OCI-LY7 (cell line): ENCODE results near the gene SYT14. TPM values are rescaled to one million over a fixed set of nuclear protein-coding genes. Genes with fewer than 3 reads are reported as not detected.

Source experiments
- BruUV-seq: library from RNA; stranded (reverse); fragments of 400-500 nt; replicated peaks from 2 replicates; lab custom pipeline; 2021; lab: Mats Ljungman, UMichigan
- CTCF ChIA-PET: fragments of 300-600 bp; sonication (Branson Sonifier 250); formaldehyde crosslinking; loops from one replicate; lab custom pipeline; 2022; ENCODE audit warnings: antibody characterized with exemption; ENCODE audit not compliant: unreplicated experiment; lab: Charles Lee
- POLR2A ChIA-PET: fragments of 300-600 bp; sonication (Branson Sonifier 250); formaldehyde crosslinking; loops from one replicate; lab custom pipeline; 2022; ENCODE audit warnings: antibody characterized with exemption; lab: Charles Lee
- DNase-seq: peaks from one replicate; pipeline ENCODE4 v3.0.0-alpha.2; 2015; ENCODE audit warnings: low spot score
- H2AFZ ChIP-seq: fragments of 200-600 bp; sonication (generic), shearing (Covaris generic); 2 replicates; pipeline ENCODE4 v1.6.1; 2014; ENCODE audit warnings: mild to moderate bottlenecking, antibody characterized with exemption, low read length, moderate library complexity
- H3K27ac ChIP-seq: fragments of 200-600 bp; sonication (generic); 2 replicates; pipeline ENCODE4 v1.5.1; 2014; ENCODE audit warnings: mixed run types, low read depth, mild to moderate bottlenecking, moderate library complexity, low read length, inconsistent platforms; ENCODE audit not compliant: poor library complexity, severe bottlenecking
- H3K36me3 ChIP-seq: fragments of 200-600 bp; sonication (generic); 2 replicates; pipeline ENCODE4 v1.6.1; 2014; ENCODE audit warnings: mild to moderate bottlenecking, antibody characterized with exemption, low read length, moderate library complexity, mixed read lengths; ENCODE audit not compliant: insufficient read depth
- H3K4me1 ChIP-seq: fragments of 200-600 bp; sonication (generic); 2 replicates; pipeline ENCODE4 v1.5.1; 2014; ENCODE audit warnings: mild to moderate bottlenecking, low read length; ENCODE audit not compliant: insufficient read depth, poor library complexity, severe bottlenecking
- H3K4me2 ChIP-seq: fragments of 200-600 bp; sonication (generic); 2 replicates; pipeline ENCODE4 v1.6.1; 2014; ENCODE audit warnings: mild to moderate bottlenecking, low read length
- H3K4me3 ChIP-seq: fragments of 200-600 bp; sonication (generic); 2 replicates; pipeline ENCODE4 v1.5.1; 2014; ENCODE audit warnings: mild to moderate bottlenecking, low read depth, low read length; ENCODE audit not compliant: poor library complexity, severe bottlenecking
- H3K79me2 ChIP-seq: fragments of 200-600 bp; sonication (generic); 2 replicates; pipeline ENCODE4 v1.6.1; 2016; ENCODE audit warnings: low read depth, mild to moderate bottlenecking, low read length, moderate library complexity, mixed read lengths; ENCODE audit not compliant: insufficient read depth
- H3K9me2 ChIP-seq: fragments of 200-600 bp; sonication (generic); 2 replicates; pipeline ENCODE4 v1.6.1; 2016; ENCODE audit warnings: mild to moderate bottlenecking, low read length, mixed read lengths; ENCODE audit not compliant: insufficient read depth
- H3K9me3 ChIP-seq: fragments of 200-600 bp; sonication (generic); 2 replicates; pipeline ENCODE4 v1.6.1; 2014; ENCODE audit warnings: mild to moderate bottlenecking, mixed run types, low read length, mixed read lengths
- H4K20me1 ChIP-seq: fragments of 200-600 bp; sonication (generic); 2 replicates; pipeline ENCODE4 v1.6.1; 2014; ENCODE audit warnings: mild to moderate bottlenecking, antibody characterized with exemption, low read length, moderate library complexity, mixed read lengths; ENCODE audit not compliant: insufficient read depth
- EZH2phosphoT487 ChIP-seq: fragments of 200-600 bp; sonication (generic); IDR thresholded peaks from 2 replicates; pipeline ENCODE4 v1.6.1; 2018; ENCODE audit warnings: low read depth, borderline replicate concordance, mild to moderate bottlenecking, mixed run types, antibody characterized with exemption, low read length, moderate library complexity, mixed read lengths
- intact Hi-C: fragments of 100-400 bp; cut with micrococcal nuclease; formaldehyde crosslinking; loops from one replicate; pipeline ENCODE4 v1.10.0; 2022; ENCODE audit not compliant: unreplicated experiment
- total RNA-seq, 2 experiments: library from RNA; depleted of rRNA in 1 of 2; stranded (reverse); fragments of >200 nt in 1 of 2; shearing (Covaris generic) in 1 of 2; gene quantifications; 2 replicates each; pipeline ENCODE4 v1.2.3, GENCODE V29; 2014 to 2022
- TF ChIP-seq, protein P1 (sequence below): fragments of 200-600 bp; sonication (generic); conservative IDR thresholded peaks from 2 replicates; pipeline ENCODE4 v1.5.1; 2014; ENCODE audit warnings: mild to moderate bottlenecking, antibody characterized with exemption, low read length, moderate library complexity, mixed read lengths

The SYT14 gene
- total RNA-seq, 2 experiments from 2014 or later: not detected

DNA sequence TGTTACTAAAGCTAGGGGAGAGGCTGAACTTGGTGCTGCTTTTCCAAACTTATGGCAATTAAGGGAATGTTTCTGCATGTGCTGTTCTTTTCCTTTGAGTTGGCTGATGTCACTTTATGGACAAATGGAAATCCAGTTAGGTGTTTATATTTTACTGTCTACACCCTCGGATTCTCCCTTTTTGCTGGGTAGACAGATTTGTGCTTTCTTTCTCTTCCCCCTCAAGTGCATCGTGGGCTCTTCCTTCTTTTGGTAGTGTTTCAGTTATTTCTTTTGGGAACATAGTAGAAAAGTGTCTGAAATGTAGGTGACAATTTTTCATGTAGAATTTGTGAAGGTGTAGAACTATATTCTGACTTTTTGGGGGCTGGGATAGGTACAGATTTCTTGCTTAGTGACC, 22.9 kb downstream of the SYT14 start:
- DNase-seq: no peak
- Histone ChIP-seq H3K79me2 (no peaks in the 10 kb centered on the region), H3K9me3 (no peaks in the 10 kb centered on the region), H4K20me1 (no peaks in the 10 kb centered on the region), H3K4me2 (no peak overlapping the region), H3K4me1 (no peaks in the 10 kb centered on the region), H3K36me3 (no peaks in the 10 kb centered on the region), H3K4me3 (no peak overlapping the region), H2AFZ (no peak overlapping the region), H3K9me2 (no peaks in the 10 kb centered on the region), H3K27ac (no peak overlapping the region)
- intact Hi-C loops: no loop called here
- no peak for TF ChIP-seq EZH2phosphoT487
- TF ChIP-seq, protein P1, sequence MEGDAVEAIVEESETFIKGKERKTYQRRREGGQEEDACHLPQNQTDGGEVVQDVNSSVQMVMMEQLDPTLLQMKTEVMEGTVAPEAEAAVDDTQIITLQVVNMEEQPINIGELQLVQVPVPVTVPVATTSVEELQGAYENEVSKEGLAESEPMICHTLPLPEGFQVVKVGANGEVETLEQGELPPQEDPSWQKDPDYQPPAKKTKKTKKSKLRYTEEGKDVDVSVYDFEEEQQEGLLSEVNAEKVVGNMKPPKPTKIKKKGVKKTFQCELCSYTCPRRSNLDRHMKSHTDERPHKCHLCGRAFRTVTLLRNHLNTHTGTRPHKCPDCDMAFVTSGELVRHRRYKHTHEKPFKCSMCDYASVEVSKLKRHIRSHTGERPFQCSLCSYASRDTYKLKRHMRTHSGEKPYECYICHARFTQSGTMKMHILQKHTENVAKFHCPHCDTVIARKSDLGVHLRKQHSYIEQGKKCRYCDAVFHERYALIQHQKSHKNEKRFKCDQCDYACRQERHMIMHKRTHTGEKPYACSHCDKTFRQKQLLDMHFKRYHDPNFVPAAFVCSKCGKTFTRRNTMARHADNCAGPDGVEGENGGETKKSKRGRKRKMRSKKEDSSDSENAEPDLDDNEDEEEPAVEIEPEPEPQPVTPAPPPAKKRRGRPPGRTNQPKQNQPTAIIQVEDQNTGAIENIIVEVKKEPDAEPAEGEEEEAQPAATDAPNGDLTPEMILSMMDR: no peak
- ChIA-PET CTCF (no interaction called here), POLR2A (interaction anchor here (1.4 kb wide), 1 partner anchor 26 kb away, joined by 6 read pairs; no protein-coding TSS in a partner anchor)
- no TSS peak for BruUV-seq

DNA sequence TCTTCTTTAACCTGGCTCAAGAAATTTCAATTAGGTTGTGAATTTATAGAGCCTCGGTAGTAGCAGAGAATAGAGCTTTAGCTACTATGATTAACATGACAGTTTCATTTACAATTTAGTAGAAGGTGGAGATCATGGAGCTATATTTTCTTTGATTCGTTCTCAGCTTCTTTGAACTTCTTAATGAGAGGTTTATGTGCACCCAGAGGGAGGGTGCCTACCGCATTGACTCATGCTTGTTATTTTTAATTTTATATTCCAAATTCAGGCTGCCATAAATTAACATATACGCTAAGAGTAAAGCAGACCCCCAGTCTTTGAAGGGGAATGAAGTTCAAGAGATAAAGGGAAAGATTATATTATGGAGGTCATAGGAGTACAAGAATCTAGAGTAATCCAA, 24.4 kb downstream of the SYT14 start:
- ChIA-PET CTCF (no interaction called here), POLR2A (no interaction called here)
- H2AFZ ChIP-seq: no peak overlapping the region
- intact Hi-C loops: no loop called here
- BruUV-seq: no TSS peak
- no peak overlapping the region for H3K27ac ChIP-seq
- H3K4me1 ChIP-seq: no peaks in the 10 kb centered on the region
- H3K4me2 ChIP-seq: no peak overlapping the region
- H3K9me3 ChIP-seq: no peaks in the 10 kb centered on the region
- H3K4me3 ChIP-seq: no peak overlapping the region
- no peaks in the 10 kb centered on the region for H4K20me1 ChIP-seq
- no peak for DNase-seq
- H3K79me2 ChIP-seq: no peaks in the 10 kb centered on the region
- H3K9me2 ChIP-seq: no peaks in the 10 kb centered on the region
- no peaks in the 10 kb centered on the region for H3K36me3 ChIP-seq
- TF ChIP-seq EZH2phosphoT487: no peak
- TF ChIP-seq, protein P1: no peak

GRCh38 chr1:209962856-209963255, 24.8 kb downstream of the SYT14 start:
- H3K4me3 ChIP-seq: no peak overlapping the region
- H3K9me2 ChIP-seq: no peaks in the 10 kb centered on the region
- no peaks in the 10 kb centered on the region for H3K36me3 ChIP-seq
- H4K20me1 ChIP-seq: no peaks in the 10 kb centered on the region
- ChIA-PET CTCF (no interaction called here), POLR2A (no interaction called here)
- BruUV-seq: no TSS peak
- H3K9me3 ChIP-seq: no peaks in the 10 kb centered on the region
- no peak for DNase-seq
- H3K4me1 ChIP-seq: no peaks in the 10 kb centered on the region
- no peak for TF ChIP-seq EZH2phosphoT487
- TF ChIP-seq, protein P1: no peak
- no peak overlapping the region for H3K4me2 ChIP-seq
- H3K27ac ChIP-seq: no peak overlapping the region
- no peak overlapping the region for H2AFZ ChIP-seq
- intact Hi-C loops: no loop called here
- no peaks in the 10 kb centered on the region for H3K79me2 ChIP-seq
